Stimulated activated naive CD8-positive, alpha-beta T cell treated with anti-CD3 and anti-CD28 coated beads, Interleukin-15, Interleukin-2, amounts not matched to agents 100 U/mL and 50 U/mL, for 24 hours (primary cell): ENCODE measurements around the gene TRAF3.
"Not testable (repeated sequence)": the region's sequence is repeated elsewhere in the genome, so short reads cannot be mapped to it uniquely, and the experiment has no call there.

Experiments used
- ATAC-seq: fragments of 150-1000 bp; cut with Tn5 transposase; one replicate; pipeline ENCODE4 v1.10.0; 2021
- DNase-seq: peaks from one replicate; pipeline ENCODE4 v3.0.0; 2021

Gene TRAF3

GRCh38 chr14:102892651-102893050 lies 115.4 kb downstream of the TRAF3 start:
- no peak for DNase-seq
- no peak for ATAC-seq

DNA sequence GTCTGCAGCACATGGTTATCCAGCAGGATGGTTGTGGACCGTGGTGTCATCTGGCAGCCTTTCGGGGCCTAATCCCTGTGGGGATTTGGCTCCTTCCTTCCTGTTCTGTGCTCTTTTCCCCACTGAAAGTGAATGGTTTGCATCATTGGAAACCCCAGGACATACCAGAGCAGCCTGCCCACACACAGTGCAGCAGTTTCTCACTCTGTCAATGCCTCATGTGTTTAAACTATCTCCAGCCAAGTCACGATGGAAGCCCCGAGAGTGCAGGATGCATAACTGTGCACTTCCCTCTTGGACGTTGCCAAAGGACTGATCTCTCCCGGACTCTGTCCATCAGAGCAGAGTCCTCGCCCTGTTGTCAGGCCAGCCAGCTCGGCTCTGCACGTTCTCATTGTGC lies 116.2 kb downstream of the TRAF3 start:
- DNase-seq (no peak), ATAC-seq (no peak)

DNA sequence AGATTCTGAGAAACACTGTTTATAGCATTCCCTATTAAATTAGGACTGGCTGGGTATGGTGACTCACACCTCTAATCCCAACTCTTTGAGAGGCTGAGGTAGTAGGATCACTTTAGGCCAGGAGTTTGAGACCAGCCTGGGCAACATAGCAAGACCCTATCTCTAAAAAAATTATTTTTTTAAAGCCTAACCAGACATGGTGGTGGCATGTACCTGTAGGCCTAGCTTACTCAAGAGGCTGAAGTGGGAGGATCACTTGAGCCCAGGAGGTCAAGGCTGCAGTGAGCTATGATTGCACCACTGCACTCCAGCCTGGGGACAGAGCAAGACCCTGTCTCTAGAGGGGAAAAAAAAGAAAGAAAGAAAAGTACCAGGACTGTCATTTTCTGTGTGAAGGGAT lies 119.5 kb downstream of the TRAF3 start:
- DNase-seq, ATAC-seq: not testable (repeated sequence)

GRCh38 chr14:102897299-102898027 lies 120.2 kb downstream of the TRAF3 start:
- no peak for ATAC-seq
- no peak for DNase-seq

GRCh38 chr14:102898298-102898697 lies 121.0 kb downstream of the TRAF3 start:
- ATAC-seq, result no peak
- DNase-seq, result no peak

DNA sequence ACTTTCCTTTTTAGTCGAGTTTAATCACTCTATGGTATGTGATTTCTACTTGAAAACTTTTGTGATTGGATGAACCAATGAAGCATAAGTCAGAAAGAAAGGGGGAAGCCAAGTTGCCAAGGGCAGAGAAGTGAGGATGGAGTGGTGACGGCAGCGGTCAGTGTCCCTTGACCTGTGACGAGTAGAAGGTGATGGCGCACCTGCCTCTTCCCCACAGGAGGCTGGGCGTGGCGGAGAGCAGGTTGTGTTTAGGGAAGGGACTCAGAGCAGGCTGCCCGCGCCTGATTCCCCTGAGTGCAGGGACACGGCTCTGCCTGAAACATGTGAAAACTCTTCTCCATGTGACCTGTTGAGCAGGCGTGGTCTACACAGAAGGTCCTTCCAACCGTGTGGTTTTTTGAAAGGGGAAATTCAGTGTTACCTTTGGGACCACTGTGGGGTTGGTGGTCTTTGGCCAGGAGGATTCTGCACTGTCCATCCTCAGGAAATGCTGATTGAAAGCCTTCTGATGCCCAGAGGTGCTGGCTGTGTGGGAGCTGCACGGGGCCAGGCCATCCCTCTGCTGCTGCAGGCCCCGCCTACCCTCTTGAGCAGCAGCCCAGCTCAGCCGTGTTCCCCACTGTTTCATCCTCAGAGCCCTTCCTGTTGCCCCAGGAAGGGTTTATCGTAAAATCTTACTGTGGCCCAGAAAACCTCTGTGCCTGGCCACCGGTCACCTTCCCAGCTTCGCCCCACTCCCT lies 121.7 kb downstream of the TRAF3 start:
- ATAC-seq, result peak; percentile 22
- DNase-seq, result no peak

DNA sequence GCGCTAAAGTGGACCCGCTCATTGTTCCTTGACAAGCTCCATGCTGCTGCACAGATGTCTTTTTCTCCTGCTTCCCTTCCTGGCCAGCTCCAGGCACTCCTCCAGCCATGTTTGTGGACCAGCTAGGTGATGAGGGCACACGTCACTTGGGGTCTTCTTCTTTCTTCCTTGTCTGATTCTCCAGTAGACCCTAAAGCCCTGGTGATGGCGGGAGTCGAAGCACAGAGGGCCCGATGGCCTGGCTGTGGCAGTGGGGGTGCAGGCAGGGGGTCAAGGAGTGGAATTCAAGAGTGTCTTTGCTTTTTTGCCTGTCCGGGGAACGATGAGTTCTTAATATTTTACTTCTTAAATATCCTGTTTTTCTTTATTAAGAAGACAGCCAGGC lies 122.3 kb downstream of the TRAF3 start:
- ATAC-seq, result no peak
- DNase-seq, result no peak

DNA sequence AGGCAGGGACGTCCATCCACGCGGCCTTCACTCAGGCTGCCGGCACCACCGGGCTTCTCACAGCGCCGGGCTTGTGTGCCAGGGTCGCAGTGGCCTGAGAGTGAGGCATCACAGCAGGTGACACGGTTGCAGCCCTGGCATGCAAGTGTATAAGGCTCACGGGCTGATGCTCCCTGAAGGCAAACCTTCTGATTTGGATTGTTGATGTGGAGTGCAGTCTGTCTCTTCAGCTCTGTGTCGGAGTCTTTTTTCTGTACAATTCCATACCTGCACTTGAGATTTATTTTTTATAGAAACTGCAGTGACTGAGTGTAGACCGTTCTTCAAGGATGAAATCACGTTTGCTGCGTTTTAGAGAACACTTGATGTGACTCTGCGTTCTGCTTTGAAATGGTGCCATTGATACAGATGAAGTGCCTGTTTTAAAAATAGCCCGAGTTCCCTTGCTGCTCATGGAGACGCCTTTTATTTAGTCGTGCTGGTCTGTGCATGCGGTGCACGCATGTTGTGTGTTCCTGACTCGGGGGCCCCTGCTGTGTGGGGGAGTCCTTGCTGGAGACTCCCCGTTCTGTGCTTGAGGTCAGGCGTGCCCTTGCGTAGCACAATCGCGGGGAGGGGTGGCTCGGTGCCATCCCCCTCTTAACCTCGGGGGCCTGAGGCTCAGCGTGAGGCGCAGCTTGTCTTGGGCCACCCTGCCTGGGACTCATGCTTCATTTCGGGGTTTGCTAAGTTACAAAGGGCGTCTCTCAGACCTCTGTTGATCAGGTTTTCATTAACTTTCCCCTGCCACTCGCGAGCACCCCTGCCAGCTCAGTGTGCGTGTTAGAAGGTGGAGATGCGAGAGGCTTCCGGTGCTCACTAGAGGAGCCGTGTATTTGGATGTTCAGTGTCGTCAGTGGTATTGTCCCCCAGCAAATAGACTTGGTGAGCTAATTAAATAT lies 123.7 kb downstream of the TRAF3 start:
- ATAC-seq, result peak; percentile 40
- DNase-seq, result no peak

GRCh38 chr14:102901633-102902032 lies 124.4 kb downstream of the TRAF3 start:
- DNase-seq (no peak), ATAC-seq (peak; percentile 30)

- ATAC-seq, result no peak
- no peak for DNase-seq
Measured at GRCh38 chr14:102902086-102902485, 124.8 kb downstream of the TRAF3 start.

- ATAC-seq (no peak), DNase-seq (no peak)
Measured at GRCh38 chr14:102902523-102903247, 125.4 kb downstream of the TRAF3 start.

DNA sequence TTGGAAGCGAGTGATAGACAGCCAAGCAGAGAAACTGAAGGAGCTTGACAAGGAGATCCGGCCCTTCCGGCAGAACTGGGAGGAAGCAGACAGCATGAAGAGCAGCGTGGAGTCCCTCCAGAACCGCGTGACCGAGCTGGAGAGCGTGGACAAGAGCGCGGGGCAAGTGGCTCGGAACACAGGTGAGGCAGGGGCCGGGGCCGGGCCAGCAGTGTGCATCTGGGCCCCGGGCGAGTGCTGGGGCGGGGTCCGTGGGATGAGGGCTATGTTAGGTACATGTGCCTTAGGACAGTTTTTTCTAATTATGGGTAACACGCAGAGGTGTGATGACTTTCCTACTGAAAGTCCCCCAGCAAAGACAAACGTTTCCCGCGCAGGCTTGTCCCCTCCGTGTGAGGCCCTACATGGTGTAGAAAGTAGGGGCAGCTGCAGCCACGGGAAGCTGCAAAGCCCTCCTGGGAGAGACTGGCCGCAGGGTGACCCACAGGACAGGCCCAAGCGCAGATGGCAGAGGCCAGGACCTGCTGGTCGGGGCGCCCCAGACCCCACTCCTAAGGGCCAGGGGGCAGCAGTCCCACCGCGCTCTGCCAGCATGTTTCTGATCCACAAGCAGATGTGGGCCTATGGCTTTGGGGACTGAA lies 126.1 kb downstream of the TRAF3 start:
- DNase-seq (no peak), ATAC-seq (no peak)

GRCh38 chr14:102903889-102904512 lies 126.8 kb downstream of the TRAF3 start:
- DNase-seq (no peak), ATAC-seq (no peak)

GRCh38 chr14:102905116-102906108 lies 128.2 kb downstream of the TRAF3 start:
- DNase-seq, result no peak

DNA sequence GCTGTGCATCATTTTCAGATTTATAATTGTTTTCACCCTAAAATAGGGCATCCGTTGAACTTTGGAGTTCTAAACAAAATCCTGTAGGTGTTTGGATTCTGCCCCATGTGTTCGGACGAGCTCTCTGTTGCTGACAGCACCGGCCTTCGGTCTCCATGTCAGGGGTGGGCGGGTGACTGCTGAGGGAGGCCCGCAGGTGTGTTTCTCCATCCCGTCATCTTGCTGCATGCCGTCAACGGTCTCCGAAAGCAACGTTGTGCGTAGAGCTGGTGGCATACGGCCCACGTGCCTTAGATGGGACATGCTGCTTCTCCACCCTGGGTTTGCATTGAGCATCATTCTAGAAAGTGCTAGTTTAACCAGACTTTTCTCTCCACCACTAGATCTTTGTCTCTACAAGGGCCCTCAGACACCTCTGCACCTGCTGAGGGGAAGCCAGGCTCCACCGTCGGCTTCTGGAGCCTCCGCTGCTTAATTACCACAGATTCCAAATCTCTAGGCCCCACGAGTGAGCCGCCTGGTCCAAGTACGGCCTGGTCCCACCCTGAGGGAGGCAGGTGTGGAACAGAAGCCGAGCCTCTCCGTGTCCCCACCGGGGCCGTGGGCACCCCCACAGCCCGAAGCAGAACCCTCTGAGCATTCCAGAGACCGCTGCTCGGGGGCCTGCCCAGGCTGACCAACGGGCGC lies 129.5 kb downstream of the TRAF3 start:
- ATAC-seq (no peak), DNase-seq (no peak)

More at GRCh38 chr14:102905116-102906108, 128.2 kb downstream of the TRAF3 start:
- no peak for ATAC-seq

- ATAC-seq (no peak), DNase-seq (no peak)
Measured at GRCh38 chr14:102907303-102907844, 130.1 kb downstream of the TRAF3 start.

- DNase-seq, result no peak
- no peak for ATAC-seq
Measured at GRCh38 chr14:102907980-102908730, 130.9 kb downstream of the TRAF3 start.
